GM11168 (cell line): ENCODE data around the gene CMTM8.

Source experiments
- in situ Hi-C: fragments of 300-500 bp; cut with MboI; formaldehyde crosslinking; loops from one replicate; pipeline ENCODE4 v1.12.0; 2022; ENCODE audit warnings: low sequenced_read_pairs; ENCODE audit not compliant: unreplicated experiment

Gene CMTM8

DNA sequence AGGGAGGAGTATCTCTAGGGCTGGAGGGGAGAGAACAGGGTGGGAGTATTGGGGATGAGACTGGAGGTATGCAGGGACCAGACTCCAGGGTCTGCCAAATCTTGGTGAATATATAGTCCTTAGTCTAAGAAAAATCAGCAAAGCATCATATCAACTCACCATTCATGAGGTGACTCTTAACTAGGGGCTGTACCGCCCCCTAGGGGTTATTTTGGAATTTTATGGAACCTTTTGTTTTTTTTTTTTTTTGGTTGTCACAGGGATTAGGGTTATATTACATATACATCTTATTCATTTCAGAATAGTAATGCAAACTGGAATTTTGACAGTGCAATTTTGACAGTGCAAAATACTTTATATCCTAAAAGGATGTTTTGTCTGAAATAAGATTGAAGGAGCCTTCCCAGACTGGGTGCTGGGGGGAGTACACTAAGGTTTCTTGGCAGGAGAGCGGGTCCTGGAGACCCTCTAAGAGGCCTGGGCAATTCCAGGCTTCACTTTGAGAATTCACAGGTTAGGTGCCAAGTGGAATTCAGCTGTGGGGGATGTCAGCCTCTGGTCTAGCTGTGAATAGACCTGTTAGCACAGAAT, 160.6 kb downstream of the CMTM8 start:
- in situ Hi-C loops = no loop called here

DNA sequence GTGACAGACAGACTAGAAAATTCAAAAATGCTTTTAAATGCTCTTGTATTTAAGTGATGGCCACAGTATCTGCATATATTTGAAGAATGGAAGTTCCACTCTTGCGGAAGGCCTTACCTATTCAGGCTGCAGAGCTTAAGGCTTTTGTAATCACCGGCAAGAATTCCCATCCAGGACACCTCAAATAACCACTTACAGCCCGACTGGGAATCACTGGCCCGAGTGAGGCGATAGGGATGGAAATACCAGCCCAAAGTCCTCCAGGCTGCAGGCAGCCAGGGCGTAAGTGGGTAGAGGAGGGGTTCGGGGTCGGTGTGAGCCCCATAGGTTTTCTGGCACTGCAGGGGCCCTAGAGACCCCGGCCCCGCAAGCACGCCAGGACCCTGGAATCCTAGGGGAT, 162.6 kb downstream of the CMTM8 start:
- in situ Hi-C loops = no loop called here

DNA sequence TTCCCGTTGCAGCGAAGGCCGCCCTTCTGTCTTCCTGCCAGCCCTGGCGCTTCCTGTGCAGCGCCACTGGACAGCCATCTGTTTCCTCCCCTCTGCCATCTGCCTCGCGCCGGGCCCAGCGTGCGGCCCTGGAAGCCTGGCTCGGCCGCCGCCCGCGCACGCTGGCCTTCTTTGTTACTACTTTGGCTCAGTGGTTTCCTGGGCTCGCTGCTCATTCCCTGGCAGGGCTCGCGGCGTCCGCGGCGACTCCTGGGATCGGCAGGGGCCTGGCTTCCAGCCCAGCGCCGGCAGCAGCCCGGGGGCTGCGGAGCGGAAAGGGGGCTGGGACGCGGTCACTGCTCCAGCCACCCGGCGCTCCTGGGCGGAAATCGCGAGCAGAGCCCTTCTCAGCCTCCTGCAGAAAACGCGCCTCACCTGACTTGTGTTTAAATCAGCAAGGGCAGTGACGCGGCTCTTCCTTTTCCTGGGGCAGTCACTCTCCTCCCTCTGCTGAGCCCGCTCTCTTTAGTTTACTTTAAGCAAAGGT, 163.1 kb downstream of the CMTM8 start:
- in situ Hi-C loops = no loop called here

DNA sequence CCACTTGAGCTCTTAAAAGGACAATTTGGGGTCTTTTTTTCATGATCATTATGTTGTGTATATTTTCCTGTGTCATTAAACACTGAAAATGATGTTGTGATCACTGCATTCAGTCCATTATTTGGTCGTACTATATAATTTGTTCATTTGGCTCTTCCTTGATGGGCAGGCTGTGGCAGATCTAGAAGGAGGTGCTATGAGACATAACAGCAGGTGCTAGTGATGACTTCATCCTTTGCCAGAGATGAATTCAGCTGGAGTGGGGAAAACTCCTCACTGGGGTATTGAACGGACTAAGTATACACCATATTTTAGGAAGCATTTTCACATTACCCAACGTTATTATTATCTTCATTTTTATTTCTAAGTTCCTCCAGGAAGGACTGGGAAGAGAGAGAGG, 165.2 kb downstream of the CMTM8 start:
- in situ Hi-C loops = no loop called here

DNA sequence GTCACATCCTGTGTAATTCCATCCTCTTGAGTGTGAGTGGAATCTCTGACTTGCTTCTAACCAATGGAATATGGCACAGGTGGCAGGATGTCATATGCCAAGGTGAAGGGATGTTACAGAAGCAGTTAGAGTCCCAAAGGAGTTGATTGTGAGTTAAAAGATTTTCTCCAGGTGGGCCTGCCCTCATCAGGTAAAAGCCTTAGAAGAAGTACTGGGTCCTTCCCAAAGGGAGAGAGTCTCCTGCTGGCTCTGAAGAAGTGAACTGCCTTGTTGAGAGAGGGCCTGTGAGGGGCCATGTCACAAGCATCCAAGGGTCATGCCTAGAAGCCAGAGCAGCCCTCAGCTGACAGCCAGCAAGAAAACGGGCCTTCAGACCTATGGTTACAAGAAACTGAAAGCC, 166.2 kb downstream of the CMTM8 start:
- in situ Hi-C loops = no loop called here

DNA sequence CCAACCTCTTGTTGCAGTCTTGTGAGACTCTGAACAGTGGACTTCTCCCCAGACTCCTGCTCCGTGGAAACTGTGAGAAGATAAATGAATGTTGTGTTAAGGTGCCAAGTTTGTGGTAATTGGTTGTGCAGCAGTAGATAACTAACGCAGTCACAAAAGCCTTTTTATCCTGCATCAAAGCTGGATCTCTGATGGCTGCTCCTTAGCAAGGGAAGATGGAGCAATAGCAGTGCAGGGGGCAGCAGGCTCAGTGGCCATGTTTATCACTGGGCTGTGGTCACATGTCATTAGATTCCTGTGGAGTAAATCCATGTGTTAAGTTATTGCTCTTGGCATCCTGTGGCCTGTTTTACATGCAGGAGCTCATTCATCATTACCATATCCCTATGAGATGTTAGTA, 166.7 kb downstream of the CMTM8 start:
- in situ Hi-C loops = no loop called here

DNA sequence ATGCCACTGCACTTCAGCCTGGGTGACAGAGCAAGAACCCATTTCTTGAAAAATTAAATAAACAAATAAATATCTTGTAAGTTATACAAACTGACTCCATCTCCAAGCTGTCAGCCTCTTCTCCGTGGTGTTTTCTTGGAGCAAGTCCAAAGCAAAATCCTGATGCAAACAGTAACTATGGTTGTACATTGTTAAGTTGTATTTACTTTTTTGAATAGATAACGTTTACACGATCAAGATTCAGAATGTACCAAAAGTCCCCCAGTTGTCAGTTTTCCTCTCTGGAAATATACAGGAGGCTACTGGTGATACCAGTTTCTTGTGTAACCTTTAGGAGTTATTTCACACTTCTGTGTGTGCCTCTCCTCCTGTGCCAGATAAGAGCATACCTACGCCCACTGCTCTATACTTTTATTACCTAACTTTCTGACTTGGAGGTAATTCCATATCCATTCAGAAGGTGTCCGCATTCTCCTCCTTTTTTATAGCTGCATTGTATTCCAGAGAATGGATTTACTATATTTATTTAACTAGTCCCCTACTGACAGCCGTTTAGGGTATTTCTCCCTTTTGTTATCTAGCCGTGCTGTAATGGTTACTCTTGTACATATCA, 167.3 kb downstream of the CMTM8 start:
- in situ Hi-C loops = no loop called here

DNA sequence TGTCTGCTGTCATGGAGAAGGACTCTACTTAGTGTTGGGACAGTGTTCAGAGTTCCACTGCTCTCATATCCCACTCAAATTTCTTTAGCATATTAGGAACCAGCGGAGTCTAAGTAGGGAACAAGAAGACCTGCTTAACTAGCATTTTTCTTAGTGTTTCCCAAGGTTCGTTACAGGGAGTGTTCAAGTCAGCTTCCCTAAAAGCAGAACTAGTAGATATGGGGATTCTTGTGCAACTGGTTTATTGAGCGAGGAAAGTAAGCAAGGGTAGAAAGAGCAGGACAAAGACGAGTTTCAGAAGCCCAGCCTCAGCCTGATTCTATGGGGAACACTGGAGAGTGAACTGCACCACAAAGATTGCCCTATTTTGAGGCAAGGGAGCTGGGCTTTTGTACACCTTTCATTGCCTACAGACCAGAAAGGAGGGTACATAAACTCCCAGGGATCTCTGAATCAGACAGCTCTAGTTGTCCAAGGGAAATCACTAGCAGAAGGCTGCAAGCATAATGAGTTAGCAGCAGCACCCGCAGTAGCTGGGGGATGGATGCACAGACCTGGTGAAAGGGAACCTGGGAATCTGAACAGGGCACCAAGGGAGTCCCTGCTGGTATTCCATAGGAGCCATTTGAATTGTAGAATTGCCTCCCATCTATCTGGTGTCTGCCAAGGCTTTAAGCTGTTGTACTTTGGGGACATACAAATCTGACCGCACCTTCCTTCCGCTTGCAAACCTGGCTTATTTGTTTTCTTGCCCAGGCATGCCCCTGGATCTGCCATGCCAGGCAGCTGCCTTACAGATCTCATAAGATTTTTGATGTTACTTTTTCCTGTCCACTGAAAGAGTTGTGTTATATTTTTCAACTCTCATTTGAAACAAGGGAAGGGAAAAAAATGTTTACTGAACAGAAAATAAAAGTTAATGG, 168.3 kb downstream of the CMTM8 start:
- in situ Hi-C loops = no loop called here

DNA sequence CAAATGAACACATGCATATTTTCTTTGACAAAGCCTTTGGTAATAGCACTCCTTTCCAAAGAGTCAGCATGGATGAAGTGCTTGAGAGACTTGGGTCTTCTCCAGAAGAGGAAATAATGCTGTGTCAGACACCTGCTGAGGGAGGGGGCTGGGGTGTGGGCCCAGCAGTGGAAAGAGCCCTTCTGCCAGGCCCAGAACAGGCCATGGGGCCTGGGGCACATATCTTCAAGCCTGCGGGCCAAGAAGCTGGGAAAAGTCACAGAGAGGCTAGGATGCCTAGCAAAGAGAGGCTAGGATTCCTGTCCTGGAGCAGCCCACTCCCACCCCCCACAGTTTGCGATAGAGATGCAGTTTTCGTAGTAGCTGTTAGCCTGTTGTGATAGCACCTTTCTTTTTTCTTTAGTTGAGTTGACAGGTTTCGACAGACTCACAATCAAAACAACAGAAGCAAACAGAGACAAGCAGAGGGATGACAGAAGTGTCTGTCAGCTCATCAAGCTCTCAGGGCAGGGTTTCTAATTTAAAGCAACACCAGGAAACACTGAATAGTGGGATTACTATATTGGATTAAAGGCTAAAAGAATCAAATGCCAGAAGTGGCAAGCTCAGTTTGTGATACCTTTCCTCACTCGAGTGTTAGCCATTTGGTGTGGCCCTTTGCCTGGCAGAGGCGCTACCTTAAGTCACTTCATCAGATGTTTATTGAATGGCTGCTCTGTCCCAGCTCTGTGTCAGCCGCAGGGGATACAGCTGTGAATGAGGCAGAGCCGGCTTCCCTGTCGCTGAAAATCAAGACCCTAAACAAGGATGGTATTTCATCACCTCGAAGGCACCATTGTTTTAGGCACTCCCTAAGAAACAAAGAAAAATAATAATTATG, 172.1 kb downstream of the CMTM8 start:
- in situ Hi-C loops = no loop called here

DNA sequence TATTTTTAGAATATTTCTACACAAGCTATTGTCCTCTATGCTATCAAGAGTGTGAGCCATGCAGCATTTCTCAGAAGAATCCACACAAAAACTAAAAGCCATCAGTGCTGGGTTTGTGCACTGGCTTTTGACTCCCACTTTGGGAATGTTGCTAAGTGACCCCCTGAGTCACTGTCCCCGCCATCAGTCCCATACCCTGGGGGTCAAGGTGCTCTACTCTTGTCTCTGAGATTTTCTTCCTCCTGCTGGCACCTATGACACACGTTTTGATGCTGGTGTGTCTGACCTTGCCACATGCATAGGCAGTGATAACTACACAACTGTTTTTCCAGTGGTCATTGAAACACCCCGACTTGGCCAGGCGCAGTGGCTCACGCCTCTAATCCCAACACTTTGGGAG, 173.0 kb downstream of the CMTM8 start:
- in situ Hi-C loops = no loop called here

DNA sequence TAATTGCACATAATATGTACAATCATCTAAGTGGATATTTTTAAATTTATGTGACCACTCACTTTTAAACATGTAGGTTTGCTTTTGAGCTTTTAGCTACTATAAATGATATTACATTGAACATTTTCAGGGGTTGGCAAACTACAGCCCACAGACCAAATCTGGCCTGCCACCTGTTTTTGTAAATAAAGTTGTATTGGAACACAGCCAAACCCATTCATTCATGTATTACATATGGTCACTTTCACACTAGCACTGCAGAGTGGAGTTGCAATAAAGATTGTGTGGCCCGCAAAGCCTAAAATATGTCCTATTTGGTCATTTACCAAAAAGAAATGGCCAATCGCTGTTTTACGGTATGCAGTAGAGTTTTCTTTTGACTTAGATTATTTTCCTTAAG, 174.4 kb downstream of the CMTM8 start:
- in situ Hi-C loops = no loop called here

DNA sequence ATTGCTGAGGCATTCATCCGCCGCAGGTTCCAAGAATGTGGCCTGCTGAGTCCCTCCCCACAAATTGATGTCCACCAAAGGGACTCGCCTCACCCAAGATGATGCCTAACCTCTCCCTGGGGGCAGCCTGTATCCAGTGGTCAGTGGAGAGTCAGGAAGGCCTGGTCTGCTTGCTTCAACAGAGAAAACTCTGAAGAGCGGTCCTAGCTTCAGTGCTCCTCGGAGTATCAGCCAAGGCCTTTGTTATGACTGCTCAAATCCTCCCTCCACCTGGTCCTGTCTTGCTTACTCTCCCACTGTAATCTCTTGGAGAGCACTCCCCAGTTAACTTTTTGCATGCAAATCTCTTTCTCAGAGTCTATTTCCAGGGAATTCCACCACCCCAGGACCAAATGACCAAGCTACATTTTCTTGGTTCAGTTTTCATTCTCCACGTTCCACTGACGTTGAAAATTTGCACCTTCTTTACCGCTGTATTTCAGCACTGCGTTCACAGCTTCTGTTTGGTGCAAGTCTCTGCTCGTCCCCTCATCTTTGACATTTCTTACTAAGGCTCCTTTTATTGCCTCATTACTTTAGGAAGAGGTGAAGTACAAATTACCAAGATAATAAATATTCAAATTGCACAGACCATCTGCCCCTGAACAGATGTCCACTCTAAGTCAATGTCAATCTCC, 175.5 kb downstream of the CMTM8 start:
- in situ Hi-C loops = no loop called here

DNA sequence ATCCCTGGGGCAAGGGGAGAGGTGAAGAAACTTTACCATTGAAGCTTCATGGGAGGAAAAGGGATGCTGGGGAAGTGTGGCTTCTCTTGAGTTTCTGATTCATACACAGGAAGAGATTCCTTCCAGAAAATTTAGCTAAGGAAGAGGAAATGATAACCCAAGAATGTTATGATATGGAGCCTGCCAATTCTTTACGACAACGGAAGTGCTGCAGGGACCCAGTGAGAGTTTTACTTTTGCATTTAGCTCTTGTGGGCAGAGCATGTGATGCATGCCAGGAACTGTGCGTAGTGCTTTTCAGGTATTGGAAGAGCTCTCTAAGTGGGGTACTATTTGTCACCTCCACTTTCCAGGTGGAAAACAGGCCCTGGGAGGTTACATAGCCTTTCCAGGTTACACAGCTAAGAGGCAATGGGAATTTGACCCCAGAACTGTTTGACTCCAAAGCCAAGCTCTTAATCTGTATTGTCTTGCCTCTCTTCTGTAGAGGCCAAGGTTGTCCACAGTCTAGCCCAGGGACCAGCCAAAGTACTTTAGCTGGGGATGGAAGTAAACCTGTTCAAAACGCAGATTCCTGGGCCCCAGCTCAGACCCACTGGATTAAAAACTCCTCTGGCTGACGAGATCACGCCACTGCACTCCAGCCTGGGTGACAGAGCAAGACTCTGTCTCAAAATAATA, 176.2 kb downstream of the CMTM8 start:
- in situ Hi-C loops = no loop called here

DNA sequence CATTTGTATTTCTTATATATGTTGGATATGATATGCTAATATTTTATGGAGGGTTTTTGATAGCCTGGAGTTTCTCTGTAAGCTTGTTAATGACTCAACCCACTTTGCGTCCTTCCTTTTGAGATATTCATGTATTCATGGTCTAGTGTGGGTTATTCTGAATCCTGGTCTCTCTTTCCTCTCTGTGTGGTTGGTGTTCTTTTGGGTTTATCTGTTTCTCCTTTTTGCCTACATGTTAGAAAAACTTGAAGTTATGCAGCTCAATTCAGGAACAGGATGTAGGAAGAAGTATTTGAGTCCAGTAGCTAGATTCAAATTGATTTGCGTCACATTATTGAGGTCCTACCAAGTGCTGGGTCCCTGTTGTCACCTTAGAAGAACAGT, 181.3 kb downstream of the CMTM8 start:
- in situ Hi-C loops = no loop called here
